GM19463 (cell line): ENCODE measurements around the gene KHDC1.
"Not testable (repeated sequence)": the region's sequence is repeated elsewhere in the genome, so short reads cannot be mapped to it uniquely, and the experiment has no call there.

Experiments used
- ATAC-seq: cut with Tn5 transposase; IDR thresholded peaks from one replicate; pipeline ENCODE4 v1.9.1; 2021; ENCODE audit warnings: mild to moderate bottlenecking, moderate library complexity; ENCODE audit not compliant: unreplicated experiment

Gene KHDC1

DNA sequence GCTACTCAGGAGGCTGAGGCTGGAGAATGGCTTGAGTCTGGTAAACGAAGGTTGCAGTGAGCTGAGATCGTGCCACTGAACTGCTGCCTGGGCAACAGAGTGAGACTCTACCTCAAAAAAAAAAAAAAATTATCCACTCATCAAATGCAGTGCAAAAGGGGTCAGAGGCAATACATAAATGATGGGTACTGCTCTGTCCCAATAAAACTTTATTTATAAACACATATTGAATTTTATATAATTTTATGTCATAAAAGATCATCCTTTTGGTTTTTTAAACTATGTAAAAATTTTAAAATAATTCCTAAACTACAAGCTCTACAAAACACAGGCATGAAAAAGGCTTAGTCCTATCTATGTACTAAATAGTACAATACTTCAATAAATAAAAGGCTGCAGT, 10.3 kb downstream of the KHDC1 start:
- ATAC-seq: no peak

DNA sequence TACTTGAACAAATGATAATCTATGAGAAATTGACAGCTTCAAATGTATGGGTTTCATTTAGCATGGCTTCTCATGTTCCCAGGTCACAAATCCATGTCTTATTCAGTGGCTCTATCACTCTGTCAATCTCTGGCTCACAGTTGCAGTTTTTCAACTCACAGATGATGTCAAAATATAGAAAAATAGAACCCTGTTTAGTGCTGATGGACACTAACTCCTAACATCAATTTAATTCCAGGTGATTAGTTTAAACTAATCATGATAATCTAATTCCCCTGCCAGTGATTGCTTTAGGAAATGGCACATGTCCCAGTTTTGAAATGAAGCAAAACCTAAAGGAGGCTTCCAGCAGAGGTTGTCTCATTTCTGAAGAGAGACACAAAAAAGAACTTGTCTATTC, 13.0 kb downstream of the KHDC1 start:
- no peak for ATAC-seq

DNA sequence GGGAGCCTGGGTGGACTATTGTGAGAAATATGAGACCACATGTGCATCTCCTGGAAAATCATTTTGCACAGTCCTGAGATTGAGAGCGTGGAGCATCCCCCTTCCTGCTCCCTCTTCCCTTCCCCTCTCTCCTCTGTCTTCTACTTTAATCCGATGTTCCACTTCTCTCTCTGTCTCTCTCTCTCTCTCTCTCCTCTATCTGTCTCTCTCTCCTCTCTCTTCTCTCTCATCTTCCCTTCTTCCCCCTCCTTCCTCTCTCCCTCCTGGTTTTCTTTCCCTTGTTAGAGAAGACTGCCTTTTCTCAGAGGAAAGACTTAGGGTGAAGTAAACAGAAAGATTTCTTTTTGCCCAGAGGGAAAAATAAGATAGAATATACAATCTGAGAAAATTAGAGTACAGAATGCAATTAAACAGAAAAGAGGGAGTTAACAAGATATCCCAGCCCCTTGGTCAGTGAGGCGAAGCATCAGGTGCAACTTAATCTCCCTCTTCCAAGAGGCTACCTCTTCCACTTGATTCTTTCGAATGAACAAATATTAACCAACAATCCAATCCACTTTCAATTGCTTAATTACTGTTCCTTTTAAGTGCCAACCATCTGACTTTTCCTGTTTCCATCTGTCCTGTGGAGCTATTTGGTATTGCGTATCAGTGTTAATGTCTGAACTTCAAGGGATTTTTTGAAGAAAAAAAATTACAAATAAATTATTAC, 14.6 kb downstream of the KHDC1 start:
- no peak for ATAC-seq

DNA sequence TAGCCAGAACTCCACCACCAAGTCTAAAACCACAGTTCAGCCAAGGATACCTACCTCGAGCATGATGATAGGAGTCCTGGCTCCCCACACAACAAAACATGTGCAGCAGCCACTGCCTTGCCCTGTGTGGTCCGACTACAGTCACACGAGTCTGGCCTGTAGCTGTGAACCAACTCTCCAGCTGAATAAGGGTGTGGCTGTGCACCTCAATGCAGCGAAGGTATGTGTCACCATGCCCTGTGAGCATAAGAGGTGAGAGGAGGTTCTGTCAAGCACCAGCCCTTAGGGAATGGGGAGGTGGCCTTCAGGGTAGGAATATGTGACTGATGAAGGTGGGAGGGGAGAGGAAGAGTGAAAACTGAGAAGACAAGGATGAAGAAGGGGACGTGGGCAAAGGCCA, 21.0 kb downstream of the KHDC1 start:
- ATAC-seq: no peak

DNA sequence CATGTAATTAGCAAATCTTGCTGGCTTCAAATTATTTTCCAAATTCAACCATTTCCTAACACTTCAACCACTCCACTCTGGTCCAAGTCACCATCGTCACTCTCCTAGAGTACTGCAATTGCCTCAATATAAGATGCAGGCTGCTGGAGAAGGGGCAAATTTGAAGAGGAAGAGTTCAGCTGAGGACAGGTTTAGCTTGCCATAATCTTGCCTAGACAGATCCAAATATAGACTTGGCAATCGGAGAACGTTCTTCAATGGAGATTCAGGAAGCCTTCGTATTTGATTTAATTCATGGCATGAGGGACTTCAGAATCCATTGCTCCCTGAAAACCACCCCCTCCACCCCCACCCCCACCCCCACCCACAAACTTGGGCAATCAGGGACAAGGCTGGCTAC, 22.3 kb downstream of the KHDC1 start:
- ATAC-seq: no peak

DNA sequence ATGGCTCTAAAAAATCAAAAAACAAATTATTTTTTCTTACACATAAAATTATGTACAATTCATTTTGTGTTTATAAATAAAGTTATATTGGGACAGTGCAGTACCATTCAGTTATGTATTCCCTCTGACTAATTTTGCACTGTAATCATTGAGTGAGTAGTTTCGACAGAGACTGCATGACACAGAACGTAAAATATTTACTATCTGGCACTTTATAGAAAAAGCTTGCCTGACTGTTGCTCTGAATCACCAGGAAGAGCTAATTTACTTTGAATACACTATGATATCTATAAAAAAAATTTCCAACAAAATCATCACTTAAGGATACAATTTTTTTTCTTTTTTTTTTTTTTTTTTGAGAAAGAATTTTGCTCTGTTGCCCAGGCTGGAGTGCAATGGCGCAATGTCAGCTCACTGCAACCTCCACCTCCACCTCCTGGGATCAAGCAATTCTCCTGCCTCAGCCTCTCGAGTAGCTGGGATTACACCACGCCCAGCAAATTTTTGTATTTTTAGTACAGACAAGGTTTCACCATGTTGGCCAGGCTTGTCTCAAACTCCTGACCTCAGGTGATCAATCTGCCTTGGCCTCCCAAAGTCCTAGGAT, 26.7 kb downstream of the KHDC1 start:
- ATAC-seq: no peak

DNA sequence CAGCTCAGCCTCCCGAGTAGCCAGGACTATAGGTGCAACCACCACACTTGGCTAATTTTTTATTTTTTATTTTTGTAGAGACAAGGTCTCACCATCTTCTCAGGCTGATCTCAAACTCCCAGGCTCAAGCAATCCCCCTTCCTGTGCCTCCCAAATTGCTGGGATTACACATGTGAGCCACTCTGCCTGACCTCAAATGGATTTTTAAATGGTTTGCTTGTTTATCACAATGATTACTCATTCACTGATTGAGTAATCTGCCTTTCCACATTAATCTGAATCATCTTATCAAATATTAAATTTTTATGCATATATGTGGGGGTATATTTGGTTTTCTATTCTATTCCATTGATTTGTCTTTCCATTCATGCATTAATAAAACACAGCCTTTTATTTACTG, 28.3 kb downstream of the KHDC1 start:
- ATAC-seq: no peak

DNA sequence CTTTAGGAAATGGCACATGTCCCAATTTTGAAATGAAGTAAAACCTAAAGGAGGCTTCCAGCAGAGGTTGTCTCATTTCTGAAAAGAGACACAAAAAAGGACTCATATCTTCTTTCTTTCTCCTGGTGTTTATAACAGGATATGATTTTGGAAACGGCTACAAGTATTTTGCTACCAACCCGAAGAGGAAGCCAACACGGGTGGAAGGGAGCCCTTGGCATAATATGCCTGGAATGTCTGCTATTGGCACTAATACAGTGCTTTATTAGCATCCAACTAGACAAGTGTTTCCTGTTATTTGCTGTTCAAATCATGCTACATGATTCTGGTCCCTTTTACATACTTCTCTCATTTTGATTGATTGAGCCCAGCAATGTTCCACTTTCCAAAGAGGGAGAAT, 29.0 kb downstream of the KHDC1 start:
- not testable (repeated sequence) for ATAC-seq

DNA sequence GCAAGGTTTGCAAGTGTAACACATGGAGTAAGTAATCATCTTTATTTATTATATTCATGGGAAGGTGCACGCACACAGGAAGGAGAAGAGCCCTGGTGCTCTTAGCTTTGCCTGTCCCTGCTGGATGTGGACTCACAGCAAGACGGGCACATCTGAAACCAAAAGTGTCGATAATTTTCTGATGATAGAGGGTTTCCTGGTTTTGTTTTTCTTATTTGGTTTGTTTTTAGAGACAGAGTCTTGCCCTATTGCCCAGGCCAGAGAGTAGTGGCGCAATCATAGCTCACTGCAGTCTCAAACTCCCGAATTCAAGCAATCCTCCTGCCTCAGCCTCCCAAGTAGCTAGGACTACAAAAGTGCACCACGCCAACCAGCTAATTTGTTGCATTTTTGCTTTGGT, 29.9 kb downstream of the KHDC1 start:
- ATAC-seq: no peak

DNA sequence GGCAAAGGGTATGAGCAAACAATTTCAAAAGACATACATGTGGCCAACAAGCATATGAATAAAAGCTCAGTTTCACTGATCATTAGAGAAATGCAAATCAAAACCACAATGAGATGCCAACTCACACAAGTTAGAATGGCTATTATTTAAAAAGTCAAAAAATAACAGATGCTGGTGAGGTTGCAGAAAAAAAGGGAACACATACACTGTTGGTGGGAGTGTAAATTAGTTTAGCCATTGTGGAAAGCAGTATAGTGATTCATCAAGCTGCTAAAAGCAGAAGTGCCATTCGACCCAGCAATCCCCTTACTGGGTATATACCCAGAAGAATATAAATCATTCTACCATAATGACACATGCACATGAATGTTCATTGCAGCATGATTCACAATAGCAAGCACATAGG, 31.0 kb downstream of the KHDC1 start:
- ATAC-seq: peak; percentile 91

DNA sequence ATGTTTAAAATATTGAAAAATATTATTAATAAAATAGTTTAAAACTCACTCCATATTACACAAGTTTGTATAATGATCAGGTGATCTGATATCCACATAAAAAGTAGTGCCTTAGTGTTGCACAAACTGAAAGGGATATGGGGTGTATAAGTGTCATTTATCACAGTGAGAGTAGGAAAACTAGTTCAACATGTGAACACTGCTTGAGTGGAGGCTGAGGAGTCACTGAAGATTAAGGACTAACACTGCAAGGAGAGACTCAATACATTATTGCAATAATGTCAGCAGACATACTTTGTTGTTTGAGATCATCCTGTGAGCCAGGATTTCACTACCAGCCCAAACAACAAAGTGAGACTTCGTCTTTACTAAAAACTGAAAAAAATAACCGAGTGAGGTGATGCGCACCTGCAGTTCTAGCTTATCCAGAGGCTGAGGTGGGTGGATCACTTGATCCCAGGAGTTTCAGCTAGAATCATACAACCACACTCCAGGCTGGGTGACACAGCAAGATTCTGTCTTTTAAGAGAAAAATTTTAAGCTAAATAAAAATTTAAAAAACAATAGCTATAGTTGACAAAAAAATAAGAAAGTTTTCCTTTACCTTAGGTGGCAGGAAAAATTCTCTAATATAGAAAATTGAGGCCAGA, 35.3 kb downstream of the KHDC1 start:
- no peak for ATAC-seq

DNA sequence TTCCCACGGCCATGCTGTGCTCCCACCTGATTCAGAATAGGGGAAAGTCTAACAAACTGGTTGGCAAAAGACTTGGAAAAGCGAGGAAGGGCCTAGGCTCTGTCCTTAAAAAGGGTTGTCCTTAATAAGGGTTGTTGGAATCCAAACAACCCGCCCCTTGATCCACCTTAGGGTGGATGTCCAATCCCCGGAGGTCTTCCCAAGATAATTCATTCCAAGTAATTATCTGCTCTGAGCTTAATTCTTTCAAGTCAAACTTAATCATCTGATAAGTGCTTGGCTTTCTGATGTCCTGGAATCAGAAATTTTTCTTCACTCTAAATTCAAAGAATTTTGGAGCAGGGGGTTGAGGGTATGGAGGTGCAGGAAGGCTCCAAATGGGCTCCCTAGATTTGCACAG, 37.6 kb downstream of the KHDC1 start, which contains the start of gene KHDC1L:
Gene KHDC1L (minus strand): TSS at position 101 of the 400 bp plus-strand sequence. CDS start 88 bp downstream, at position 13.
- no peak for ATAC-seq

DNA sequence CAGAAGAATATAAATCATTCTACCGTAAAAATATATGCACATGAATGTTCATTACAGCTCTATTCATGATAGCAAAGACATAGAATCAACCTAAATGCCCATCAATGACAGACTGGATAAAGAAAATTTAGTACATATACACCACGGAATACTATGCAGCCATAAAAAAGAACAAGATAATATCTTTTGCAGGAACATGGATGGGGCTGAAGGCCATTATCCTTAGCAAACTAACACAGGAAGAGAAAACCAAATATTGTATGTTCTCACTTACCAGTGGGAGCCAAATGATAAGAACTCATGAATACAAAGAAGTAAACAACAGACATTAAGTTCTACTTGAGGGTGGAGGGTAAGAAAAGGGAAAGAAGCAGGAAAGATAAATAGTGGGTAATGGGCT, 46.1 kb downstream of the KHDC1 start:
- ATAC-seq: no peak

DNA sequence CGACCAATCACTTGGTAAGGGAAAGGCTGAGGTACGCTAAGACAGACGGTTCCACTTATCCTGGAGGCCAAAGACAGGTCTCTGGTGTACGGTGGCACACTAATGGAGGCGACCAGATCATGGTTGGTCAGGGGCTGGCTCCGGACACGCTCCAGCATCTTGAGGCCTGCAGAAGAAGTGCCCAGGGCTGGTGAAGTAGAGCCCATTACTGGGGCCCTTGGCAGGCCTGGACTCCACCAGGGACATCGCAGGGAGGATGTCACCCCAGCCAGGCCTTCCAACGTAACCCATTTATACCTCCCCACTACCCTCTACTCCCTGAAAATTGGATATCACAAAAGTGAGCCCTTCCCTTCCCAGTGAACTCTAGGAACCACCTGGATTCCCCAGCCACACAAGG, 53.9 kb downstream of the KHDC1 start:
- ATAC-seq: no peak

DNA sequence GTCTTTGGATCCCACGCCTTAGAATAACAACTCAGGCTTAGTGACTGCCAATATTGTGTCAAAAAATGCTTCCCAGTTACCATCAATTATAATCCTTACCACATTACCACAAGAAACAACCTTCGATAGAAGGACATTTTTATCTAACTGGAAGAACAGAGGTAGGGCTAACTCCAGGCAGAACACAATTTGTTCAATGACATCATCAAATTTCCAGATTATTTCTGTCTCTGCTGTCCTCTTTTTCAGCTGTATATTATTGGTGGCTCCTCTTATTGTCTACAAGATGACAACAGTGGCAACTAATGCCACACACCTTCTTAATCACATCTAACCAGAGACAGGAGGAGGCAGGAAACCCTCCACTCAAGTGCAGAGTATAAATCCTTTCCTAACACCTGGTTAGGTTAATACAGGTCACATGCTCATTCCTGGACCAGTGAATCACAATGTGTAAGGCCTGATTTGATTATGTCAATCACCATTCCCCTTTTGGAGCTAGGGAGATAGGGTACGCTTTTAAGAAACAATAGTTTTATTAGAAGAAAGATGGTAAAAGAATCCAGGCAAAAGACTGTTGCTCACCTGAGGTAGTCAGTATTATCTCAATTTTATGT, 55.7 kb downstream of the KHDC1 start:
- no peak for ATAC-seq

DNA sequence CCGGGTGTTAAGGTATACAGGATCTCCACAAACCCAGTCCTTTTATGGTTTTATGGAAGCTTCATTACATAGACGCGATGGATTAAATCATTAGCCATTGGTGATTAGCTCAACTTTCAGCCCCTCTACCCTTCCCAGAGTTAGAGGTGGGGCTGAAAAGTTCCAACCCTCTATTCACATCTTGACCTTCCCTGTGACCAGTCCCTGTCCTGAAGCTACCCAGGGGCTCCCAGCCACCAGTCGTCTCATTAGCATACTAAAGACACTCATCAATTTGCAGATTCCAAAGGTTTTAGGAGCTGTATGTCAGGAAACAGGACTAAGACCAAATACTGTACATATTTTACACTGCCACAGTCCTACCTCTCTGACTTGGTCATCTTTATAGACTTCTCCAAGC, 58.7 kb downstream of the KHDC1 start:
- ATAC-seq: no peak

DNA sequence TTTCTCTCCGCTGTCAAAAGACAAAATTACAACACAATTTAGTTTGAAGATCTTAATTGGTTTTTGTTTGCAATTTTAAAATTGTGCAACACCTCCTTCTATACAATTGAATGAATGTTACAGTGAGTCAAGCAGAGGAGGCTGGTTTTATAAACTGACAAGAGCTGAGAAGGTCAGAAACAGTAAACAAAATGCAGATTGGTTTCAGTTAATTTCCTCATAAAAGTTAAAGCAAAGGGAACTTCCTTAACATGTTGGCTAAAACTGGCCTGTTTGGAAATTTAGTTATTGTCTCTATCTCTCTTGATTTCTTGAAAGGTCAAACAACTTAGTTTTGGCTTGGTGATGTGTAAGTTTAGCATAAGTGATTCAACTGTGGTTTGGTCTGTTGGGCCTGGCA, 59.9 kb downstream of the KHDC1 start:
- no peak for ATAC-seq

DNA sequence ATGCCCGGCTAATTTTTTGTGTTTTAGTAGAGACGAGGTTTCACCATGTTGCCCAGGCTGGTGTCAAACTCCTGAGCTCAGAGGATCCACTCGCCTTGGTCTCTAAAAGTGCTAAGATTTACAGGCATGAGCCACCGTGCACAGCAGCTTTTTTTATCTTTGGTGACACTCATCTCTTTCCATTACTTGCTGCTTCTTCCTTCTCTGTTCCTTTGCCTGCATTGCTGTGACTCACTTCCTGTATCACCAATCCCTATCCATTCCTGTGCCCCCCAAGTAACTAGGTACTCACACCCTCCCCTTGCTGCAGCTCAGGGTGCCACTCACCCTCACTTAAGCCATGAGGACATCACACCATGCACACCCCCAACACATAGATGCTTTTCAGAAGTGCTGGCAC, 62.3 kb downstream of the KHDC1 start:
- no peak for ATAC-seq

DNA sequence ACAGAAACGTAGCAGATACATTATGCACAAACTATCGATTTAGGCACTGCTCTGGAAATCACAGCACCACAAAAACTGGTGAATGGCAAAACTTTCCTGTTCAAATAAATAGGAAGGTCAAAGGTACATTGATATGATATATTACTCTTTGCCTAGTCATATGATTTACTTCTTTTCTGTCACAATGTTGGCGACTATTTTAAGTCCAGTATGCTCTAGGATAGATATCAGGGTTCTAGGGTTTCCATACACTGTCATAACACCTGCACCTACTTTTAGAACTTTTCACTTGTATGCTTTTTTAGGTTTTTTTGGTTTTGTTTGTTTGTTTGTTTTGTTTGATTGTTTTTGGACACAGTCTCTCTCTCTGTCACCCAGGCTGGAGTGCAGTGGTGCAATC, 62.7 kb downstream of the KHDC1 start:
- no peak for ATAC-seq

DNA sequence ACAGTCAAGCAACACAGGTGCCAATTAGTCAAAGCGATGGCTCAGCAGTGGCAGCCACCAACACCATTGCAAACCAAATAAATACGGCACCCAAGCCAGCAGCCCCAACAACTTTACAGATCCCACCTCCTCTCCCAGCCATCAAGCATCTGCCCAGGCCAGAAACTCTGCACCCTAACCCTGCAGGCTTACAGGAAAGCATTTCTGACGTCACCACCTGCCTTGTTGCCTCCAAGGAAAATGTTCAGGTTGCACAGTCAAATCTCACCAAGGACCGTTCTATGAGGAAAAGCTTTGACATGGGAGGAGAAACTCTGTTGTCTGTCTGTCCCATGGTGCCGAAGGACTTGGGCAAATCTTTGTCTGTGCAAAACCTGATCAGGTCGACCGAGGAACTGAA, 68.3 kb downstream of the KHDC1 start:
- ATAC-seq: no peak

DNA sequence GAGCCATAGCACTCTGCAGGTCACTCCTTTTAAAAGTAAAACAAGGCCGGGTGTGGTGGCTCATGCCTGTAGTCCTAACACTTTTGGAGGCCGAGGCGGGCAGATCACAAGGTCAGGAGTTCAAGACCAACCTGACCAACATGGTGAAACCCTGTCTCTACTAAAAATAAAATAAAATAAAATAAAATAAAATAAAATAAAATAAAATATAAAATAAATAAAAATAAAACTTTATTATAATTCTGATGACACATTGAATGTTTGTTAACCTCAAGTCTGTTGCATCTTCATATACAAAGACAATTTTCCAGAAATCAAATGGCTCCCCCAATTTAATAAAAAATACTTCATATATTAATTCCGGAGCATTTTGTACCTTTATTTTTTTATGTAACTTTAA, 69.7 kb downstream of the KHDC1 start:
- ATAC-seq: not testable (repeated sequence)
